DND-41 (cell line): ENCODE results near the gene ATP13A3.

Experiments used
- ATAC-seq: fragments of 200-7000 bp; cut with Tn5 transposase; 3 replicates; pipeline ENCODE4 v1.9.1; 2021; ENCODE audit warnings: low read depth; ENCODE audit not compliant: insufficient read depth
- DNase-seq: peaks from one replicate; pipeline ENCODE4 v3.0.0-alpha.2; 2020
- H2AFZ ChIP-seq: 2 replicates; pipeline ENCODE4 v1.6.0; 2012; ENCODE audit warnings: low read depth, low read length
- H3K27ac ChIP-seq: 2 replicates; pipeline ENCODE4 v1.5.1; 2012; ENCODE audit warnings: low read length, inconsistent platforms
- H3K27me3 ChIP-seq: fragments of 200-600 bp; sonication (generic); 2 replicates; pipeline ENCODE4 v1.6.0; 2012; ENCODE audit warnings: low read length, mild to moderate bottlenecking, inconsistent platforms; ENCODE audit not compliant: insufficient read depth, poor library complexity
- H3K36me3 ChIP-seq: 2 replicates; pipeline ENCODE4 v1.5.1; 2012; ENCODE audit warnings: low read length, inconsistent platforms; ENCODE audit not compliant: insufficient read depth
- H3K4me1 ChIP-seq: 2 replicates; pipeline ENCODE4 v1.5.1; 2012; ENCODE audit warnings: mild to moderate bottlenecking, low read length; ENCODE audit not compliant: insufficient read depth
- H3K4me2 ChIP-seq: 2 replicates; pipeline ENCODE4 v1.6.0; 2012; ENCODE audit warnings: mild to moderate bottlenecking, moderate library complexity, low read length, inconsistent platforms; ENCODE audit not compliant: insufficient read depth
- H3K4me3 ChIP-seq, 2 experiments: fragments of 200-600 bp in 1 of 2; shearing (Covaris generic) in 1 of 2; 2 replicates each; pipeline ENCODE4 v1.5.1; 2012 to 2016; ENCODE audit warnings: inconsistent platforms in 2 of 2, low read length in 2 of 2, mild to moderate bottlenecking in 2 of 2, low read depth in 1 of 2, moderate library complexity in 1 of 2
- H3K79me2 ChIP-seq: 2 replicates; pipeline ENCODE4 v1.6.0; 2012; ENCODE audit warnings: low read length, inconsistent platforms; ENCODE audit not compliant: insufficient read depth
- H3K9ac ChIP-seq: 2 replicates; pipeline ENCODE4 v1.6.0; 2012; ENCODE audit warnings: low read depth, mild to moderate bottlenecking, inconsistent platforms, low read length, moderate library complexity
- H3K9me3 ChIP-seq: 2 replicates; pipeline ENCODE4 v1.5.1; 2012; ENCODE audit warnings: low read length, moderate library complexity, mild to moderate bottlenecking, inconsistent platforms; ENCODE audit not compliant: insufficient read depth, severe bottlenecking
- H4K20me1 ChIP-seq: 2 replicates; pipeline ENCODE4 v1.6.0; 2012; ENCODE audit warnings: low read length; ENCODE audit not compliant: insufficient read depth
- CTCF ChIP-seq: IDR thresholded peaks from 2 replicates; pipeline ENCODE4 v1.5.1; 2012; ENCODE audit warnings: borderline replicate concordance, low read length, moderate library complexity, mild to moderate bottlenecking; ENCODE audit not compliant: poor library complexity, severe bottlenecking; ENCODE audit errors: extremely low read depth
- EZH2 ChIP-seq: IDR thresholded peaks from 3 replicates; pipeline ENCODE4 v1.6.1; 2012; ENCODE audit warnings: borderline replicate concordance, low read depth, mild to moderate bottlenecking, moderate library complexity, low read length, inconsistent platforms; ENCODE audit not compliant: severe bottlenecking

The ATP13A3 gene

GRCh38 chr3:194370753-194371152, 116.0 kb downstream of the ATP13A3 start:
- H3K27me3 ChIP-seq: peaks cover 12% of the 10 kb centered on the region
- H4K20me1 ChIP-seq: peaks cover 2% of the 10 kb centered on the region; the same call in 1 of the 2 replicates
- no peak for TF ChIP-seq EZH2
- no peak for TF ChIP-seq CTCF
- no peaks in the 10 kb centered on the region for H3K79me2 ChIP-seq
- H2AFZ ChIP-seq: no peak overlapping the region
- DNase-seq: no peak
- H3K36me3 ChIP-seq: no peaks in the 10 kb centered on the region
- H3K4me2 ChIP-seq: no peak overlapping the region
- H3K4me3 ChIP-seq: no peak overlapping the region
- H3K9ac ChIP-seq: no peak overlapping the region
- no peak overlapping the region for H3K27ac ChIP-seq
- no peaks in the 10 kb centered on the region for H3K9me3 ChIP-seq
- ATAC-seq: no peak
- no peaks in the 10 kb centered on the region for H3K4me1 ChIP-seq

- Histone ChIP-seq H3K4me3 (no peak within 1 kb of the TSS), H3K4me1 (no peaks in the 10 kb centered on the region), H4K20me1 (peaks cover 2% of the 10 kb centered on the region; the same call in 1 of the 2 replicates)
Observed at GRCh38 chr3:194369522-194370279, 117.1 kb downstream of the ATP13A3 start, which contains the start of gene LRRC15. LRRC15 (minus strand) TSS chr3:194369743; CDS start chr3:194361043, 8,700 bp downstream.

GRCh38 chr3:194368918-194369317, 117.9 kb downstream of the ATP13A3 start:
- no peaks in the 10 kb centered on the region for H3K36me3 ChIP-seq
- H3K4me3 ChIP-seq: no peak overlapping the region
- H4K20me1 ChIP-seq: peaks cover 2% of the 10 kb centered on the region; the same call in 1 of the 2 replicates
- H3K9me3 ChIP-seq: no peaks in the 10 kb centered on the region
- no peak overlapping the region for H3K27ac ChIP-seq
- H3K4me2 ChIP-seq: no peak overlapping the region
- peaks cover 12% of the 10 kb centered on the region for H3K27me3 ChIP-seq
- no peak for ATAC-seq
- no peak for TF ChIP-seq EZH2
- H3K79me2 ChIP-seq: no peaks in the 10 kb centered on the region
- no peaks in the 10 kb centered on the region for H3K4me1 ChIP-seq
- no peak for DNase-seq
- H3K9ac ChIP-seq: no peak overlapping the region
- no peak overlapping the region for H2AFZ ChIP-seq

More at GRCh38 chr3:194369522-194370279, 117.1 kb downstream of the ATP13A3 start, which contains the start of gene LRRC15:
- no peak for ATAC-seq
- no peak for TF ChIP-seq EZH2
- TF ChIP-seq CTCF: no peak
- Histone ChIP-seq H3K9ac (no peak within 1 kb of the TSS), H3K79me2 (no peaks in the 10 kb centered on the region), H3K27ac (no peak within 1 kb of the TSS), H3K27me3 (peaks cover 12% of the 10 kb centered on the region), H3K4me2 (no peak within 1 kb of the TSS), H3K9me3 (no peaks in the 10 kb centered on the region), H2AFZ (no peak within 1 kb of the TSS), H3K36me3 (no peaks in the 10 kb centered on the region)
- DNase-seq: no peak
